HG02938 (cell line): ENCODE measurements around the gene FAM13A.
"Not testable (repeated sequence)": the region's sequence is repeated elsewhere in the genome, so short reads cannot be mapped to it uniquely, and the experiment has no call there.

Source experiments
- ATAC-seq: cut with Tn5 transposase; IDR thresholded peaks from one replicate; pipeline ENCODE4 v1.9.1; 2021; ENCODE audit warnings: mild to moderate bottlenecking, moderate library complexity; ENCODE audit not compliant: unreplicated experiment

Gene FAM13A

GRCh38 chr4:89044147-89044900, 12.7 kb downstream of the FAM13A start:
- ATAC-seq = no peak

- no peak for ATAC-seq
Observed at GRCh38 chr4:89042055-89042454, 14.9 kb downstream of the FAM13A start.

- ATAC-seq = no peak
Observed at GRCh38 chr4:89039730-89040338, 17.2 kb downstream of the FAM13A start.

DNA sequence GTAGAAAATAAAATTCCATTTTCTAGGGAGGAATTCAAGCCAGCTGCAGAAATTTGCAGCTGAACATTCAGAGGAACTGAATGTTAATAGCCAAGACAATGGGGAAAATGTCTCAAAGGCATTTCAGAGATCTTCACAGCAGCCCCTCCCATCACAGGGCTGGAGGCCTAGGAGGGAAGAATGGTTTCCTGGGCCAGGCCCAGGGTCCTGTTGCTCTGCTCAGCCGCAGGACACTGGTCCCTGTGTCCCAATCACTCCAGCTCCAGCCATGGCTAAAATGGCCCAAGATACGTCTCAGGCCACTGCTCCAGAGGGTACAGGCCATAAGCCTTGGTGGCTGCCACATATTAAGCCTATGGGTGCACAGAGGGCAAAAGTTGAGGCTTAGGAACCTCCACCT, 20.4 kb downstream of the FAM13A start:
- ATAC-seq = no peak

DNA sequence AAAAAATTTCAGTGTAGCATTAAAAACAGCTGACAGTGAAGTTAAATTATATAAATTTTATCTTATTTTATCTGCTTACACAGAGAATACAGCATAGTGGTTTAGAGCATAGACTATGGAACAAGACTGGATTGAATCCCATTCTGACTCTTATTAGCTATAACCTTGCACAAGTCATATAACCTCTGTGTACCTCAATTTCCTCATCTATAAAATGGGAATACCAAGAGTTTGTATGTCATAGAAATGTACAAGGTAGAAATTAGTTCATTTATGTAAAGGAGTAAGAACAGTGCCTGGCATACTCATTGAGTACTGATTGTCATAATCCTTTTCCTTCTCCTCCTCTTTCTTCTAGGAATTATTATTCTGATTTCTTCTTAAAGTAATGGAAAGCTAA, 25.7 kb downstream of the FAM13A start:
- no peak for ATAC-seq

GRCh38 chr4:89029591-89029990, 27.4 kb downstream of the FAM13A start:
- no peak for ATAC-seq

DNA sequence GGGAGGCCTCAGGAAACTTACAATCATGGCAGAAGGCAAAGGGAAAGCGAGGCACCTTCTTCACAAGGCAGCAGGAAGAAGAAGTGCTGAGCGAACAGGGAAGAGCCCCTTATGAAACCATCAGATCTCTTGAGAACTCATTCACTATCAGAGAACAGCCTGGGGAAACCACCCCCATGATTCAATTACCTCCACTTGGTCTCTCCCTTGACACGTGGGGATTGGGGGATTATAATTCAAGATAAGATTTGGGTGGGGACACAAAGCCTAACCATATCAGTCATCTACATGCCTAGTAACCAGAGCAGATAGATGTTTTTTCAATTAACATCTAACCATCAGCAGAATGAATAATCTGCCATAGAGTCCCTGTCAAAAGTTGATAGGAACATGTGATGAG, 30.4 kb downstream of the FAM13A start:
- ATAC-seq = no peak

DNA sequence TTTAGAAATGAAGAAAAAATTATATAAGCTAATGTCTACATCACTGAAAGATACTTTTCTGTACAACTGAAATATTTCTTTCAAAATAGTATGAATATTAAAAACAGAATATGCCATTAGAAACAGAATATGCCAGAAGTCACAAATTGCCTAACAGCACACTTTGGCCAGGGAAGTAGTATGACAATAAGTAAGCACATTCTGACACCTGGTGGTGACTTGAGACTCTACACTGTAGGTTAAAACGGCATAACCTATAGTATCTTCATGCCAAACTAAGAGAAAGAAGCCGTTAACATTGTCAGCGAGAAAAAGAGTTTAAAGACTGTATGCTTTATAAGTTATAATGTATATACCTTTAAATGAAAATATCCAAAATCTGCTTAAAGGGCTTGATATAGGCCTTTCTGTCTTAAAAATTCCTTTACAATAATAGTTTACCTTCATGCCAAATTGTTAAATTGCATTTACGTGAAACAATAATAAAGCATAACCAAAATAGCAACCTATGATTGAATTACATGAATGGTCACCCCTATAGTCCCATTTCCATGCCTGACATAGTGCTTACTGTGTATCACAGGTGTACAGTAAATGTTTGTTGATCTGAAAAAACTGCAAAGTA, 32.8 kb downstream of the FAM13A start:
- ATAC-seq = peak; percentile 96

DNA sequence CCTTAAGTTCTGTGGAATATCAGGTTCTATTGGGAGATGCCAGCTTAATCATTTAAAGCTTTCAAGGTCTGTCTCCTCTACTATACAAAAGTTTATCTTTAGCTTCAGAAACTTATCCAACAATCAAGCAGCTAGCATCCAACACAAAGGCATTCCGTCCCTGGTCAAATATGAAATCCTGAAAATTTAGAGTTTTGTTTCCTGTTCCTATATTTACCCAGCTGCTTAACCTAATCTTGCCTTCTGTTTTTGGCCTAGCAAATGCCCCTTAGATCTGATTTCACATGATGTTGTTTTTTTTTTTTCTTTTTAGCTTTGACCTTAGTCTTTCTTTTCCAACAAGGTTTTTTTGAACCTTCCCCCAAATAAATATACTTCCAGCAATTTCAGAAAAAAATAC, 33.8 kb downstream of the FAM13A start:
- ATAC-seq = no peak

DNA sequence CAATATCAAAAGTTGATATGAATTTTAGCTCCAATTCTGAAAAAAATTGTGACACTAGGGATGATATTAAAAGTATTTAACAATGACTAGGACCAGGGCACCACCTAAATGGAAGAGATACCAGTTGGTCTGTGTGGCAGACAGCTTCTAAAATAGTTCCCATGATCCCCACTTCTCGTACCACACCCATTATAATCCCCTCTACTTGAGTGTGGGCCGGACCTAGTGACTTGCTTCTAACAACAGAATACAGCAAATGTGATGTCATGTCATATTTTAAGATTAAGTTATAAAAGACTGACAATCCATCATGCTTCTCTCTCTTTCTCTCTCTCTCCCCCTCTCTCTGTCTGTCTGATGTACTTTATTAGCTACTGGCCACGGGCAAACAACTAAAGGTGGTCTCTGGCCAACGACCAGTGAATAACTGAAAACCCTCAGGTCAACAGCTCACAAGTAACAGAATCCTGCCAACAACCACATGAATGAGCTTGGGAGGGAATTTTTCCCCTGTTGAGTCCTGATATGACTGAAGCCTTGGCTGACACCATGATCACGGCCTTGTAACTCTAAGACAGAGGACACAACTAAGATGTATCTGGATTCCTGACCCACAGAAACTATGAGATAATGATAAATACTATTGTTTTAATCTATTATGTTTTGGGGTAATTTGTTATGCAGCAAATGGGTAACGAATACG, 34.4 kb downstream of the FAM13A start:
- no peak for ATAC-seq

- no peak for ATAC-seq
Observed at GRCh38 chr4:89021684-89022083, 35.3 kb downstream of the FAM13A start.

DNA sequence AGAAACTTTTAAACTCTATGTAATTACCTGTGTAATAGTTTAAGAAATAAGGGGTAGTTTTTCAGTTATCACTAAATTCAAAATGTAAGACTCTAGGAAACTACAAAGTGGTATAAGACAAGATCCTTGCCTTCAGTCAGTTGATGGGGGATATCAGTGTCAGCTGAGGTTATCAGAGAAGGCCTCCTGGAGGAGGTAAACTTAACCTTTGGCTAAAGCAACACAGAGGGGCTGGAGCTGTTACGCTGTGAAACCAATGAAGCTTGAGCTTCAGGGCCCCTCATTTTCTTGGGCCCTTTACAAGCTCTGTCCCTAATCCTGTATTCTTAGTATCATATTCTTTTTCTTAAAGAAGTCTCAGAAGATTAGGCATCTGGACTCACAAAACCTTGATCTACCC, 35.9 kb downstream of the FAM13A start:
- ATAC-seq = no peak

DNA sequence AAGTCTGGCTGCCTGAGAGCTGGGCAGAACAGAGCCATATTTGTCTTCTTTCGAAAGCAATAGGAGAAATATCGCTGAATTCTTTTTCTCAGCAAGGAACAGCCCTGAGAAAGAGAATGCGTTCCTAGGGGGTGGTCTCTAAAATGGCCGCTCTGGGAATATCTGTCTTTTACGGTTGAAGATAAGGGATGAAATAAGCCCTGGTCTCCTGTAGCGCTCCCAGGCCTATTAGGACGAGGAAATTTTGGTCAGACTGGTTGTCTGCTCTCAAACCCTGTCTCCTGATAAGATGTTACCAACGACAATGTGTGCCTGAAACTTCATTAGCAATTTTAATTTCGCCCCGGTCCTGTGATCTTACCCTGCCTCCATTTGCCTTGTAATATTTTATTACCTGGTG, 42.1 kb downstream of the FAM13A start:
- ATAC-seq = not testable (repeated sequence)

DNA sequence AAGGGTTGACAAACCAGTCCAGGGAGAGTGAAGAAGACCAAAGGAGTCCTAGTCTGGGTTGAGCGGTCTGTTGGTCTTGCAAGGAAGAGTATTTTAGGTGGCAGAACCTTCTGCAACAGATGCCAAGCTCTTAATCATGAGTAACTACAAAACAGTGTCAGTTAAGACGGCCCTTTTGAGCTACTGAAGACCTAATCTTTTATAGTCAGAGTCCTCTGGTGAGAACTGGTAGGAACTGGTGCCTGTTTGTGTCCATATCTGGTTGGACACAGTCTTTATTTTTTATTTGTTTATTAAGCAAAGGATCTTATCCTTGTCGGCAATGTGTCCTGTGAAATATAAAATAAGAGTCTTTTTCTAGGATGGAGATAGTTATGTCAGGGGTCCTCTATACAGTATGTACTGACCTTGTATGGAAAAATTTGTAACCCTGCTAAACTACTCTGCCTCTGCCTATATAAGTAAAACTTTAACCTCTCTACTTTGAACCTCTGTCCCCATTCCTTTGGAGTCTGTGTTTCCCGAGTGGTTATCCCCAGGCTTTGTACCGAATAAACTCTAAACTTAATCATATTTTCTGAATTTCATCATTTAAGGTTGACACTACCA, 47.1 kb downstream of the FAM13A start:
- no peak for ATAC-seq

- peak; percentile 59 for ATAC-seq
Observed at GRCh38 chr4:89009115-89009514, 47.9 kb downstream of the FAM13A start.

DNA sequence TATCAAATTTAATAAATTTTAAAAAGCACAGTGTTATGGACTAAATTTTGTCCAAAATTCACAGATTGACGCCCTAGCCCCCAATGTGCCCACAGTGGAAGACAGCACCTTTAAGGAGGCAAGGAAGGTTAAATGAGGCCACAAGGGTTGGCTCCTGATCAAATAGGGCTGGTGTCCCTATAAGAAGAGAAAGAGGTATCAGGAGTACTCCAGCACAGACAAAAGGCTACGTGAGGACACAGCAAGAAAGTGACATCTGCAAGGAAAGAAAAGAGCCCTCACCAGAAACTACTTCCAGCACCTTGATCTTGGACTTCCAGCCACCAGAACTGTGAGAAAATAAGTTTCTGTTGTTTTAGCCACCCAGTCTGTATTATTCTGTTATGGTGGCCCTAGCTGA, 48.8 kb downstream of the FAM13A start:
- no peak for ATAC-seq

DNA sequence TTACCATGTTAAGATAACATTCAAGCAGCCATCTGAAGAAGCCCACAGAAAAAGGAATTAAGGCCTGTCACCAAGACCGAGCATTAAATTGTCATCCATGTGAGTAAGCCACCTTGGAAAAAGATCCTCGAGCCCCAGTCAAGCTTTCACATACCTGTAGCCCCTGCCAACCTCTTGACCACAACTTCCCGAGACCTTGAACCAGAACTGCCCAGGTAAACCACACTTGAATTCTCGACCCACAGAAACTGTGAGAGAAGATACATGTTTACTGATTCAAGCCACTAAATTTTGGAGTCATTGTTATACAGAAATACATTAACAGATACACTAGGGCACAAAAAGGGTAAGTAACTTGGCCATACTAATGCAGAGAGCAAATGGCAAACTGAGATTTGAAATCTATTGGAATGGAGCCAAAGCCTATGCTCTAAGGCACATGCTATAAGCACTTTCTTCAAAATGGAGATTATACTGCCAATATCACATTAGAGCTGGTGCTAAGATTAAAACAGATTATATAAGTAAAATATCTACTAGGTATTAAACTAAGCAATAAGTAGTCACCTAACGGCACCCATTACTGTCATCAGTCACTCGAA, 49.5 kb downstream of the FAM13A start:
- ATAC-seq = no peak

DNA sequence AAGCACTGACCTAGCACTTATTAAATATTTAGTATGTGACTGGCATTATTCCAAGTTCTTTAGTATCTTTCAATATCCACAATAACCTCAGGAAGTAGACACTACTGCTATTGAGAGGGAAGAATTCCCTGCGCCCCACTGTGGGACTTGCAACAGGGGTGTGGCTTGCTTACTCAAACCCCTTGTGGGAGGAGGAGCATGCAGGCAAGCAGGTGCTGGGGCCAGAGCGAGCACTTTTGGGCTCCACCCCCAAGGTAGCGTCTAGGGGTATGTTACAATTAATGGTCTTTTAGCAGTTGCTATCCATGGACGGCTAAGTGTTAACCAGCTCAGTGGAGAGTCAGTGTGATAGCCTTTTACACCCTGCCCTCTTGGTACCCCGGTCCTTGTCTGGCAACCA, 50.7 kb downstream of the FAM13A start:
- no peak for ATAC-seq

GRCh38 chr4:89005066-89005465, 51.9 kb downstream of the FAM13A start:
- ATAC-seq = not testable (repeated sequence)

- ATAC-seq = no peak
Observed at GRCh38 chr4:89001647-89002445, 55.1 kb downstream of the FAM13A start.
